Natural killer cell (primary cell): ENCODE results near the gene LHX8. TPM values are rescaled to one million over a fixed set of nuclear protein-coding genes. Genes with fewer than 3 reads are reported as not detected.

ENCODE experiments used
- ATAC-seq, 3 donors: fragments of 150-1000 bp in 2 of 3; fragments of 200-7000 bp in 1 of 3; cut with Tn5 transposase; 1 replicate in 1 of 3; 2 replicates in 2 of 3; pipeline ENCODE4 v1.10.0; 2021; ENCODE audit warnings: mild to moderate bottlenecking in 2 of 3, moderate library complexity in 2 of 3
- DNase-seq, 2 donors: peaks; one replicate each; pipeline versions ENCODE4 v3.0.0 to v3.0.0-alpha.2; 2013 to 2021; ENCODE audit warnings: mixed read lengths in 1 of 2
- H3K27ac ChIP-seq: one replicate; pipeline ENCODE4 v1.5.1; 2013; ENCODE audit warnings: mild to moderate bottlenecking, low read length
- H3K27me3 ChIP-seq: one replicate; pipeline ENCODE4 v1.6.1; 2013; ENCODE audit warnings: low read length; ENCODE audit not compliant: control insufficient read depth, insufficient read depth
- H3K36me3 ChIP-seq: one replicate; pipeline ENCODE4 v1.6.1; 2013; ENCODE audit warnings: low read length; ENCODE audit not compliant: control insufficient read depth, insufficient read depth
- H3K4me1 ChIP-seq: one replicate; pipeline ENCODE4 v1.6.1; 2013; ENCODE audit warnings: low read length; ENCODE audit not compliant: control insufficient read depth, insufficient read depth
- H3K4me3 ChIP-seq: one replicate; pipeline ENCODE4 v1.5.1; 2013; ENCODE audit warnings: low read length
- H3K9me3 ChIP-seq: one replicate; pipeline ENCODE4 v1.6.1; 2013; ENCODE audit warnings: low read length; ENCODE audit not compliant: control insufficient read depth, insufficient read depth
- H3K27ac Mint-ChIP-seq, 2 donors: one replicate each; pipeline ENCODE4 v1.8.0; 2022; ENCODE audit warnings: mild to moderate bottlenecking in 2 of 2, mixed read lengths in 2 of 2, moderate library complexity in 1 of 2
- H3K27me3 Mint-ChIP-seq, 2 donors: one replicate each; pipeline ENCODE4 v1.8.0; 2022; ENCODE audit warnings: low read depth in 2 of 2, mixed read lengths in 2 of 2
- H3K36me3 Mint-ChIP-seq: one replicate; pipeline ENCODE4 v1.8.0; 2022; ENCODE audit warnings: mixed read lengths
- H3K4me1 Mint-ChIP-seq, 2 donors: one replicate each; pipeline ENCODE4 v1.8.0; 2022; ENCODE audit warnings: mixed read lengths in 2 of 2
- H3K4me3 Mint-ChIP-seq: one replicate; pipeline ENCODE4 v1.8.0; 2022; ENCODE audit warnings: mild to moderate bottlenecking, moderate library complexity, mixed read lengths
- H3K9me3 Mint-ChIP-seq, 2 donors: one replicate each; pipeline ENCODE4 v1.8.0; 2022; ENCODE audit warnings: mixed read lengths in 2 of 2
- WGBS: methylation state at CpG from one replicate; pipeline ENCODE4 v1.1.7; 2013; ENCODE audit warnings: missing lambda C conversion rate; ENCODE audit not compliant: insufficient coverage; 5-methylcytosine and 5-hydroxymethylcytosine counted together
- intact Hi-C: fragments of 100-400 bp; cut with micrococcal nuclease; formaldehyde crosslinking; loops from one replicate; pipeline ENCODE4 v1.14.2; 2022
- total RNA-seq, 4 donors: library from RNA; stranded (reverse); fragments of 120-200 nt in 1 of 4; gene quantifications; one replicate each; pipeline versions ENCODE4 v1.2.3 to v1.2.4, GENCODE V29; 2013 to 2022
- TF ChIP-seq, protein P1 (sequence below): fragments of 200-600 bp; IDR thresholded peaks from one replicate; pipeline ENCODE4 v1.8.0; 2022; ENCODE audit warnings: antibody characterized with exemption

Gene LHX8
- total RNA-seq, 3 donors from 2014 or later (not counting 1 experiment from before 2014, with no cell fraction given), result not detected

DNA sequence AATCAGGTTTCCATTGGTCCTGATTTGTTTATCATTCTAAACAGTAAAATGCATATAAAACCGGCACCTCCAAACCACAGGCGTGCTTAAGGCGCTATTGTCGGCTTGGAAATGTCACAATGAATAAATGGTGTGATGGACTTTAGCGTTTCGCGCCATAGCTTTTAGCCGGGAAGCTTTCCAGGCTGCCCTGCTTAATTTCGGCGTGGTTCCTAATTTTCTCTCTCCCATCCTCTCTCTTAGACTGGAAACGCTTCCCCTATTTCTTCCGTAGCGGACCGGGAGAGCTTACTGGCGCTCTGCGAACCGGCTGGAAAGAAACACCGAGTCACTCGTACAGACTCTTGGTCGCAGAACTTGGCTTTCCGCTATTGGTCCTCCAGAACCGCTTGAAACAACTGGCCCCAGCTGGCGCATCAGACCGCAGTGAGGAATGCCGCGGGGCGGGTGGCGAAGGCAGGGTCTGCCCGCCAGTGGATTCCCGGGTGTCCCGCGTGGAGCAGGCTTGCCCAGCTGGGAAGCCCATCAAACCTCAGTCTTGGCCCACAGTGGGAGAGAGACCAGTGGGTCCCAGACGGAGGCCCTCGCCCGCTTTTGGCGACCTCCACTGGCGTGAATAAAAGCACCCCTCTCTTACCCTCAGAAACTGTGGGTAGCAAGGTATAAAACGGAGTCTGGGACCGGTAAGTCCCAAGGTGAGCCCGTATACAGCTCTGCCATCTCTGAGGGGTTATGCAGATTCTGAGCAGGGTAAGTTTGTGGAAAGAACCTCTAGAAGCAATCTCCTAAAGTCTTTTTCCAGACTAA is 4.0 kb upstream of the LHX8 start:
- TF ChIP-seq, protein P1, sequence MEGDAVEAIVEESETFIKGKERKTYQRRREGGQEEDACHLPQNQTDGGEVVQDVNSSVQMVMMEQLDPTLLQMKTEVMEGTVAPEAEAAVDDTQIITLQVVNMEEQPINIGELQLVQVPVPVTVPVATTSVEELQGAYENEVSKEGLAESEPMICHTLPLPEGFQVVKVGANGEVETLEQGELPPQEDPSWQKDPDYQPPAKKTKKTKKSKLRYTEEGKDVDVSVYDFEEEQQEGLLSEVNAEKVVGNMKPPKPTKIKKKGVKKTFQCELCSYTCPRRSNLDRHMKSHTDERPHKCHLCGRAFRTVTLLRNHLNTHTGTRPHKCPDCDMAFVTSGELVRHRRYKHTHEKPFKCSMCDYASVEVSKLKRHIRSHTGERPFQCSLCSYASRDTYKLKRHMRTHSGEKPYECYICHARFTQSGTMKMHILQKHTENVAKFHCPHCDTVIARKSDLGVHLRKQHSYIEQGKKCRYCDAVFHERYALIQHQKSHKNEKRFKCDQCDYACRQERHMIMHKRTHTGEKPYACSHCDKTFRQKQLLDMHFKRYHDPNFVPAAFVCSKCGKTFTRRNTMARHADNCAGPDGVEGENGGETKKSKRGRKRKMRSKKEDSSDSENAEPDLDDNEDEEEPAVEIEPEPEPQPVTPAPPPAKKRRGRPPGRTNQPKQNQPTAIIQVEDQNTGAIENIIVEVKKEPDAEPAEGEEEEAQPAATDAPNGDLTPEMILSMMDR, result no peak
- intact Hi-C loops, result no loop called here
- Mint-ChIP-seq H3K4me3 (no peak overlapping the region), H3K4me1 (no peaks in the 10 kb centered on the region), H3K36me3 (peaks cover 48% of the 10 kb centered on the region), H3K9me3 (peaks cover 6 to 15% of the 10 kb centered on the region in 2 donors), H3K27me3 (peaks cover 66 to 67% of the 10 kb centered on the region in 2 donors), H3K27ac (no peak overlapping the region)
- 12% methylated on average over 37 of the region's 40 CpGs for WGBS
- peaks cover 64% of the 10 kb centered on the region for H3K27me3 ChIP-seq
- no peak overlapping the region for H3K4me3 ChIP-seq
- H3K27ac ChIP-seq, result no peak overlapping the region
- no peak for ATAC-seq
- H3K36me3 ChIP-seq, result no peaks in the 10 kb centered on the region
- peaks cover 40% of the 10 kb centered on the region for H3K9me3 ChIP-seq
- no peak for DNase-seq
- H3K4me1 ChIP-seq, result peaks cover 4% of the 10 kb centered on the region

DNA sequence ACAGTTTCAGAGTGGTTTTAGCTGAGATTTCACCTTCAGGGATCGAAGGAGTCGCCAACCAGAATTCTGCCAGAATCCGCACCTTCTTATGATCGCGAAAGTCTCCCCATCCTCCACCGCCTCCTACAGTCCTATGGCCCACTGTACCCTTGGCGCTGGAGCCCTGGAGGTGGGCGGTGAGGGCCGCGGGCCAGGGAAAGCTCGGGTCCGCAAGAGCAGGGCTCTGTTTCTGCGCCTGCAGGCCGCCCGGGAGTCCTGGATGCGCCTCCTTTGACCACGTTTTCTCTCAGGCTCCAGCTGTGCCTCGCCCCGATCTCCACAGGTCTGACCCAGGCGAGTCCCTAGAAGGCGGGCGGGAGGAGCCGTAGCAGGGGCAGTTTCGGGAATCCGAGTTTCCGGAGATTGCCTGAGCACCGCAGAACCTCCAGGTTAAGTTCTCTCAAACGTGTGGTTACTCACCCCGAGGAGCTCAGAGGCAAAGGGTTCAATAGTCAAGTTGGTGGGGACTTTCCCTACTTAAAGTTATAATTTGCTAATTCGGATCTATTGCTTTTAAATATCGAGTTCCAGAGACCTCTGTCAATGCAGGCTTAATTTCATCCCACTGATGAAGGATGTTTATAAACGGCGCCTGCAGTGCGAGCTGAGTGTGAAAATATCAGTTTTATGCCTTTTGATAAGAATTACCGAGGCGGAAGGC is 3.2 kb upstream of the LHX8 start:
- H3K36me3 Mint-ChIP-seq, result peaks cover 48% of the 10 kb centered on the region
- TF ChIP-seq, protein P1, result no peak
- H3K27me3 Mint-ChIP-seq, result peaks cover 64 to 71% of the 10 kb centered on the region in 2 donors
- intact Hi-C loops, result no loop called here
- no peaks in the 10 kb centered on the region for H3K36me3 ChIP-seq
- peaks cover 67% of the 10 kb centered on the region for H3K27me3 ChIP-seq
- H3K27ac ChIP-seq, result no peak overlapping the region
- no peak overlapping the region for H3K27ac Mint-ChIP-seq
- ATAC-seq (no peak), DNase-seq (no peak)
- H3K9me3 ChIP-seq, result peaks cover 40% of the 10 kb centered on the region
- H3K4me1 Mint-ChIP-seq, result no peaks in the 10 kb centered on the region
- H3K4me3 Mint-ChIP-seq, result no peak overlapping the region
- H3K9me3 Mint-ChIP-seq, result peaks cover 6 to 15% of the 10 kb centered on the region in 2 donors
- 10% methylated on average over 36 of the region's 36 CpGs for WGBS
- H3K4me1 ChIP-seq, result peaks cover 7% of the 10 kb centered on the region
- no peak overlapping the region for H3K4me3 ChIP-seq

DNA sequence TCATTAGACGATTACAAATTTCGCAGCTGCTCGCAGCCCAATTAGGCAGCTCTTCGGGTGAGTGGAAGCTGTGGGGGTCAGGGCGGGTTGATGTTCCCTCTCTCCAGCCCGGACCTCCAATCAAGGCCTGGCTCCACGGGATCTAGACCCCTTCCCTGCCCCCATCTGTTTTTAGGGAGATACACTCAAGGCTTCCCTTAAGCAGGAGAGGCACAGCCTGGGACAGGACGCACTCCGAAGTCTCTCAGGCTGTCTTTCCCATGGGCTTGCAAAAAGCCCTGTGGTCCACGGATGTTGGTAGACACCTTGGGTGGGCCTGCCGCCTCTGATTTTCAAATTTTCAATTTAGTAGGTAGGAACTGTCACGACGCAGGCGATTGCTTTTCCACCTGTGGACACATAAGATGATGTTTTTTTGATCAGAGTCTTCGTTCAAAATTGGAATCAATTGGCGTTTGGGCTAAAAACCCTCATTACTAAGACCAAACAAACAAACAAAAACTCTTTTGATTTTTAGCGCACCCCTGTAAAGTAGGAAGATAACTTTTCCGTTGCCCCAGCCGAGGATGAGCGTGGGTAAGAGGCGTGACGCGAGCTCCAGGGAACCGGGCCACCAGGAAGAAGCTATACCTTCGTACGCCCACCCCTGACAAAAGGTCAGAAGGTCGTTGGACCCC is 2.5 kb upstream of the LHX8 start:
- peaks cover 7% of the 10 kb centered on the region for H3K4me1 ChIP-seq
- TF ChIP-seq, protein P1, result no peak
- ATAC-seq, result no peak
- WGBS, result 8% methylated on average over 26 of the region's 27 CpGs
- Mint-ChIP-seq H3K4me3 (no peak overlapping the region), H3K27ac (no peak overlapping the region), H3K4me1 (no peaks in the 10 kb centered on the region), H3K27me3 (peaks cover 65 to 74% of the 10 kb centered on the region in 2 donors), H3K36me3 (peaks cover 48% of the 10 kb centered on the region), H3K9me3 (peaks cover 6 to 15% of the 10 kb centered on the region in 2 donors)
- DNase-seq, result no peak
- H3K9me3 ChIP-seq, result peaks cover 39% of the 10 kb centered on the region
- H3K27me3 ChIP-seq, result peaks cover 70% of the 10 kb centered on the region
- no peak overlapping the region for H3K4me3 ChIP-seq
- intact Hi-C loops, result no loop called here
- H3K36me3 ChIP-seq, result no peaks in the 10 kb centered on the region
- H3K27ac ChIP-seq, result no peak overlapping the region
